Astrocyte of the spinal cord (primary cell): ENCODE results near the gene ZC3H7A.

Experiments
- DNase-seq: peaks from one replicate; pipeline ENCODE4 v3.0.0; 2011; ENCODE audit warnings: low read depth, low spot score
- H3K4me3 ChIP-seq: 2 replicates; pipeline ENCODE4 v1.5.1; 2011; ENCODE audit warnings: low read depth, mild to moderate bottlenecking, low read length, moderate library complexity
- CTCF ChIP-seq: IDR thresholded peaks from 2 replicates; pipeline ENCODE4 v1.5.1; 2012; ENCODE audit warnings: low read depth, mild to moderate bottlenecking, low read length, inconsistent platforms
- in situ Hi-C: cut with HindIII; loops from 2 replicates; pipeline ENCODE4 v1.10.0; 2017; ENCODE audit warnings: low sequenced_read_pairs

ZC3H7A gene

DNA sequence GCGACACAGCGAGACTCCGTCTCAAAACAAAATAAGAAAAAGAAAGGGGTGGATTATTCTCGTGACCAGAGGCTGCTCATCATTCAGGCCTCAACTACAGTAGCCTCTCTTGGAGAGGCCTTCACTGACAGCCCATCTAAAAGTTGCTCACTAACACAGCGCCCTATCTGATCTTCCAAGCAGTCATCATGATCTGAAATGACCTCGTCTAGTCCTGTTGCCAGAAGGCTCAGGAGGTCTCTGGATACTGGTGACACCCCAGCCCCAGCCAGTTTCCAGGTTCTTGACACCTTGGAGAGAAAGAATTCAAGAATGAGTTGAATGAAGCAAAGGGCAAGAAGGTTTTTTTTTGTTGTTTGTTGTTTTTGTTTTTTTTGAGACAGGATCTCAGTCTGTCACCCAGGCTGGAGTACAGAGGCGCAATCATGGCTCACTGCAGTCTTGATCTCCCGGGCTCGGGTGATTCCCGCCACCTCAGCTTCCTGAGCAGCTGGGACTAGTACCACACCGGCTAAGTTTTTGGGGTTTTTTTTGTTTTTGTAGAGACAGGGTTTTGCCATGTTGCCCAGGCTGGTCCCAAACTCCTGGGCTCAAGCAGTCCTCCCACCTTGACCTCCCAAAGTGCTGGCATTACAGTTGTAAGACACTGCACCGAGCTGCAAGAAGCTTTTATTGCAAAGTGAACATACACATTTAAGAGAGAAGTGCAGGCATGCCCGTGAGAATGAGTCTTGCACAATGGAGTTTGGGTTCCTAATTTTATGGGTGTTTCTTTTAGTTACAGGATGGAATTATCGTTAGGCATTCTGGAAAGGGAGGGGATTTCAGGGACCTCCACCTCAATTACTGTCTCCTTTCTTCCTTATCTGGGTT is 2.7 kb upstream of the ZC3H7A start:
- no peak overlapping the region for H3K4me3 ChIP-seq
- TF ChIP-seq CTCF = no peak
- no peak for DNase-seq
- in situ Hi-C loops = no loop called here

DNA sequence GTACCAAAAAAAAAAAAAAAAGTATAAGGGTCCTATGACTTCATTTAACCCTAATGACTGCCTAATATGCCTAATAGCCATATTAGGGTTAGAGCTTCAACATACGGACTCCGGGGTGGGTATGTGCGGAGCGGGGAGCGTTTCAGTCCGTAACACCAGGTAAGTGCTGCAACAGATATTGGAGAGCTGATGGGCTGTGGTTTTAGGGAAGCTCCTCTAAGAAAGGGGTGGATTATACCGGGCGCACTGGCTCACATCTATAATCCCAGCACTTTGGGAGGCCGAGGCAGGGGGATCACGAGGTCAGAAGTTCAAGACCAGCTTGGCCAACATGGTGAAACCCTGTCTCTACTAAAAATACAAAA is 1.9 kb upstream of the ZC3H7A start:
- in situ Hi-C loops = no loop called here
- peak overlapping the region; percentile 81 for H3K4me3 ChIP-seq
- TF ChIP-seq CTCF = no peak
- no peak for DNase-seq

DNA sequence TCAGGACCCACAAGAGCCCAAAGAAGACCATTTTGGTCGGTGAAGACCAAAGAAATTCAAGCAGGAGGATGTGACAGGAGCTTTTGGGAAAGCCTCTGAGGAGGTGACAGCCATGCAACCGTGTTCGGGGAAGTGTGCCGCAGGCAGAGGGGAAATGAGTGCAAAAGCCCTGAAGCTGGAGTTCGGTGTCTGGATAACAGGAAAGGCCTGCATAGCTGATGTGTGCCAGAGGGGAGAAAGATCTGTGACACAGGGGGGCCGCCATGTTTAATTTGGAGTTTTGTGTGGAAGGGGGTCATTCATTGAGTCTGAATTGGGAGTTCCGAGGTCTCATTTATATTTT is 870 bp upstream of the ZC3H7A start:
- H3K4me3 ChIP-seq = peak overlapping the region; percentile 81
- DNase-seq = no peak
- in situ Hi-C loops = no loop called here
- no peak for TF ChIP-seq CTCF

DNA sequence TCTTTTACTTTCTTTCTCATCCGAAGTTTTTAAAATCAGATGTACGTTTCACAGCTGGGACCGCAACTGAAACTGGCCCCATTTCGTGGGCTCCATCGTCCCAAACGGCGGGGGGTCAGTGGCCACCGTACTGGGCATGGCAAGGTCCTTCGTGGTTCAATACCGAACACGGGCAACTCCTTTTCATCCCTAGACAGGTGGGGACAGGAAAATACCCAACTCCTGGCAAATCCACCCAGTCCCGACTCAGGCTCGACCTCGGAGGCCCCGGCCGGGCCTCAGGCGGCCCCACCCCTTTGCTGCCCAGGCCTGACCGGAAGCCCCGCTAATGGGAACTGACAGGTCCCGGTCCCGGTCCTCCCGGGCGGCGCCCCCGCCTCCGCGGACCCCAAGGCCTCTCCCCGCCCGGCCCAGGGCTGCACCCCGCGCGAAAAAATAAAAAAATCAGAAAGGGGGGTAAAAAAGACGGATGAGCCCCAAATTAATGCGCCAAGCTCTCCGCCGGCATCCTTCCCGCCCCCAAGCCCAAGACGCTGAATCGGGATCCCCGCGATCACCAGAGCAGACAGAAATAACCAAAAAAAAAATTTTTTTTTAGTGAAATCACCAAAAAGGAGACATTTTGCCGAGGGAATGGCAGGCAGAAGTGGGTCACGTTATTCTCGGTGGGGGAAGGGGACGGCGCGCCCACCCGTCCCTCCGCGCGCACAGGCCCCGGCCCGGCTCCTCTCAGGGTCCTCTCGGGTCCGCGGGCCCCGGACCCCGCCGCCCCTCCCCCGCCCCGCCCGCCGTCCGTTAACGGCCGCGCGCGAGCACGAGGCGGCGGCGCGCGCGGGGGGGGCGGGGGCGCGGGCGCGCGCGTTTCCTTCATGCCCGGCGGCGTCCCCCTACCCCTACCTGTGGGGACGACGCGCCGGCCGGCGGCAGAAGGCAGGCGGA is 562 bp downstream of the ZC3H7A start:
- in situ Hi-C loops = no loop called here
- TF ChIP-seq CTCF = no peak
- peak overlapping the region; percentile 96 for H3K4me3 ChIP-seq
- peak; percentile 47 for DNase-seq

- H3K4me3 ChIP-seq = peak overlapping the region; percentile 96
- in situ Hi-C loops = no loop called here
- no peak for TF ChIP-seq CTCF
- no peak for DNase-seq
These were observed 1.2 kb downstream of the ZC3H7A start for GRCh38 chr16:11795887-11796226.

DNA sequence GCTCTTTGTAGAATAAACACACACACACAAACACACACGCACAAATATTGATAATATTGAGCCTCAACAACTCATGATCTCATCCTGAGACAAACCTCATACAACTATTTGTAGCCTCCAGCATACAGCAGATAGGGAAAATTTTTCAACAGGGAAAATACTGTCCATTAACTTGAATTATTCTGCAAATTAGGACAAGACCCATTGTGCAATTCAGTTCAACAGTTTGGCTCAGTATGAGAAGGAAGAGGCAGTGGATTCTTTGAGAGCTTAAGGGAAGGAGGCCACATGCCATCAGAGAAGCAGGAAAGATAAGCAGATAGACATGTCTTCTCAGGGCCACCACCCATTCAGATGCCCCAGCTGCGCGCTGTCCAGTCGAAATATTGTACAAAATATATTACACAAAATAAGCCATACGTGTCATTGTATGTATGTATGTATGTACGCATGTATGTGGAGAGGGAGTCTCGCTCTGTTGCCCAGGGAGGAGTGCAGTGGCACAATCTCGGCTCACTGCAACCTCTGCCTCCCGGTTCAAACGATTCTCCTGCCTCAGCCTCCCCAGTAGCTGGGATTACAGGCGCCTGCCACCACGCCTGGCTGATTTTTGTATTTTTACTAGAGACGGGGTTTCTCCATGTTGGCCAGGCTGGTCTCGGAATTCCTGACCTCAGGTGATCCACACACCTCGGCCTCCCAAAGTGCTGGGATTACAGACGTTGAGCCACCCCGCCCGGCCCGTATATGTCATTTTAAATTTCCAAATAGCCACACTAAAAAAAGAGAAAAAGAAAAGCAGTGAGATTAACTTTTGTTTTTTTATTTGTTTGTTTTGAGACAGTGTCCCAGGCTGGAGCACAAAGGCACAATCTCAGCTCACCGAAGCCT is 1.8 kb downstream of the ZC3H7A start:
- H3K4me3 ChIP-seq = peak overlapping the region; percentile 96
- TF ChIP-seq CTCF = no peak
- in situ Hi-C loops = no loop called here
- DNase-seq = no peak
